Upper lobe of left lung (tissue), 6 donors: ENCODE data around the gene SULT2B1. TPM values are rescaled to one million over a fixed set of nuclear protein-coding genes. Genes with fewer than 3 reads are reported as not detected.

Experiments used
- ATAC-seq, 2 donors: fragments of 200-7000 bp; cut with Tn5 transposase; one replicate each; pipeline ENCODE4 v1.9.1; 2022; ENCODE audit warnings: mild to moderate bottlenecking in 2 of 2, moderate library complexity in 2 of 2; ENCODE audit not compliant: low FRiP score in 2 of 2
- DNase-seq, 2 donors: peaks; one replicate each; pipeline ENCODE4 v3.0.0-alpha.2; 2019 to 2020
- H3K27ac ChIP-seq, 4 donors: fragments of 200-600 bp; sonication (generic); one replicate each; pipeline ENCODE4 v1.5.1; 2016 to 2019
- H3K27me3 ChIP-seq, 4 donors: fragments of 200-600 bp; sonication (generic); one replicate each; pipeline ENCODE4 v1.5.1; 2017 to 2019
- H3K36me3 ChIP-seq, 4 donors: fragments of 200-600 bp; sonication (generic); one replicate each; pipeline ENCODE4 v1.5.1; 2016 to 2019
- H3K4me1 ChIP-seq, 4 donors: fragments of 200-600 bp; sonication (generic); one replicate each; pipeline ENCODE4 v1.5.1; 2018 to 2019
- H3K4me3 ChIP-seq, 4 donors: fragments of 200-600 bp; sonication (generic); one replicate each; pipeline ENCODE4 v1.5.1; 2017 to 2019; ENCODE audit warnings: mild to moderate bottlenecking in 2 of 4, moderate library complexity in 1 of 4
- H3K9me3 ChIP-seq, 4 donors: fragments of 200-600 bp; sonication (generic); one replicate each; pipeline ENCODE4 v1.5.1; 2018 to 2019
- CTCF ChIP-seq, 6 experiments: fragments of 450-650 bp in 4 of 6; fragments of 200-600 bp in 2 of 6; sonication (generic) in 2 of 6; IDR thresholded peaks; one replicate each; pipeline ENCODE4 v1.5.1; 2016 to 2019; ENCODE audit warnings: antibody characterized with exemption in 6 of 6
- EP300 ChIP-seq, 4 donors: sonication (generic); formaldehyde crosslinking; IDR thresholded peaks; one replicate each; pipeline ENCODE4 v1.5.1; 2017; ENCODE audit warnings: antibody characterized with exemption in 4 of 4, control low read depth in 2 of 4
- POLR2A ChIP-seq, 4 donors: fragments of 450-650 bp; IDR thresholded peaks; one replicate each; pipeline ENCODE4 v1.5.1; 2016 to 2017; ENCODE audit warnings: antibody characterized with exemption in 4 of 4, mild to moderate bottlenecking in 2 of 4
- POLR2AphosphoS5 ChIP-seq, 2 donors: sonication (generic); formaldehyde crosslinking; IDR thresholded peaks; one replicate each; pipeline ENCODE4 v1.5.1; 2017; ENCODE audit warnings: antibody characterized with exemption in 2 of 2
- WGBS, 2 donors: methylation state at CpG; one replicate each; pipeline ENCODE4 v1.1.5; 2017 to 2018; 5-methylcytosine and 5-hydroxymethylcytosine counted together
- total RNA-seq, 6 donors: library from RNA; depleted of rRNA in 4 of 6; stranded (reverse); fragments of >200 nt in 4 of 6; gene quantifications; one replicate each; pipeline versions ENCODE4 v1.1.0 to v1.2.1, GENCODE V29; 2016 to 2021
- donor health status: DM: no; HTN: no; CAD: no; lungs with moderate emphysema.
- donor health status: DM: no; HTN: yes; CAD: no; lungs with severe emphysema.

Gene SULT2B1
- total RNA-seq, 6 donors from 2014 or later, result 10.5 to 19.6 (median 15.2) TPM

GRCh38 chr19:48587387-48587786, 35.4 kb downstream of the SULT2B1 start:
- Histone ChIP-seq H3K27me3 (no peaks in the 10 kb centered on the region), H3K36me3 (no peaks in the 10 kb centered on the region), H3K9me3 (no peaks in the 10 kb centered on the region), H3K4me1 (peaks cover 14 to 18% (median 15%) of the 10 kb centered on the region in 4 donors), H3K27ac (no peak overlapping the region), H3K4me3 (no peak overlapping the region)
- 82 to 94% methylated on average over 3 of the region's 3 CpGs for WGBS, 2 donors
- DNase-seq (no peak), ATAC-seq (no peak)
- TF ChIP-seq CTCF (IDR thresholded peaks at IDR 0.05), result no peak
- TF ChIP-seq POLR2A (IDR thresholded peaks at IDR 0.05), result no peak
- TF ChIP-seq POLR2AphosphoS5 (IDR thresholded peaks at IDR 0.05), result no peak
- no peak for TF ChIP-seq EP300 (IDR thresholded peaks at IDR 0.05)

GRCh38 chr19:48588670-48589401, 36.9 kb downstream of the SULT2B1 start:
- Histone ChIP-seq H3K36me3 (no peaks in the 10 kb centered on the region), H3K27me3 (no peaks in the 10 kb centered on the region), H3K9me3 (no peaks in the 10 kb centered on the region), H3K27ac (peak overlapping the region in 3 of 4 donors; percentile 2 to 56 (median 46)), H3K4me3 (peak overlapping the region in 3 of 4 donors; percentile 29 to 45 (median 42)), H3K4me1 (peaks cover 9 to 13% (median 12%) of the 10 kb centered on the region in 4 donors)
- 4 to 5% methylated on average over 34 to 36 of the region's 36 CpGs for WGBS, 2 donors
- TF ChIP-seq POLR2AphosphoS5 (IDR thresholded peaks at IDR 0.05) (peak in 1 of 2 donors; percentile 51), CTCF (IDR thresholded peaks at IDR 0.05) (peak; percentile 92 to 97 (median 95)), POLR2A (IDR thresholded peaks at IDR 0.05) (no peak), EP300 (IDR thresholded peaks at IDR 0.05) (no peak)
- ATAC-seq (peak; percentile 90 to 92), DNase-seq (peak; percentile 93 to 96)

- Histone ChIP-seq H3K4me1 (peaks cover 6 to 10% (median 8%) of the 10 kb centered on the region in 4 donors), H3K27me3 (no peaks in the 10 kb centered on the region), H3K9me3 (no peaks in the 10 kb centered on the region), H3K27ac (no peak overlapping the region), H3K4me3 (no peak overlapping the region), H3K36me3 (no peaks in the 10 kb centered on the region)
- 78 to 83% methylated on average over 5 of the region's 5 CpGs for WGBS, 2 donors
- TF ChIP-seq POLR2AphosphoS5 (IDR thresholded peaks at IDR 0.05) (no peak), POLR2A (IDR thresholded peaks at IDR 0.05) (no peak), EP300 (IDR thresholded peaks at IDR 0.05) (no peak), CTCF (IDR thresholded peaks at IDR 0.05) (no peak)
- ATAC-seq (no peak), DNase-seq (no peak)
These were observed 39.0 kb downstream of the SULT2B1 start for GRCh38 chr19:48591021-48591420.

- TF ChIP-seq POLR2A (IDR thresholded peaks at IDR 0.05) (no peak), CTCF (IDR thresholded peaks at IDR 0.05) (no peak), EP300 (IDR thresholded peaks at IDR 0.05) (no peak), POLR2AphosphoS5 (IDR thresholded peaks at IDR 0.05) (no peak)
- H3K4me3 ChIP-seq, result no peak overlapping the region
- ATAC-seq, result no peak
These were observed 43.2 kb downstream of the SULT2B1 start for GRCh38 chr19:48595171-48595570.

GRCh38 chr19:48595833-48596232, 43.9 kb downstream of the SULT2B1 start:
- H3K27ac ChIP-seq, result no peak overlapping the region
- no peaks in the 10 kb centered on the region for H3K27me3 ChIP-seq
- DNase-seq, result no peak
- no peaks in the 10 kb centered on the region for H3K36me3 ChIP-seq
- H3K4me1 ChIP-seq, result no peaks in the 10 kb centered on the region
- no peak overlapping the region for H3K4me3 ChIP-seq
- 80 to 84% methylated on average over 5 to 6 of the region's 6 CpGs for WGBS, 2 donors
- ATAC-seq, result no peak
- H3K9me3 ChIP-seq, result no peaks in the 10 kb centered on the region
- no peak for TF ChIP-seq POLR2A (IDR thresholded peaks at IDR 0.05)

More at GRCh38 chr19:48595171-48595570, 43.2 kb downstream of the SULT2B1 start:
- H3K9me3 ChIP-seq, result no peaks in the 10 kb centered on the region
- 77 to 95% methylated on average over 9 of the region's 9 CpGs for WGBS, 2 donors
- no peaks in the 10 kb centered on the region for H3K4me1 ChIP-seq
- no peaks in the 10 kb centered on the region for H3K36me3 ChIP-seq
- no peak for DNase-seq
- no peak overlapping the region for H3K27ac ChIP-seq
- H3K27me3 ChIP-seq, result no peaks in the 10 kb centered on the region
